GM21528 (cell line): ENCODE results near the gene ADORA2B.
"Not testable (repeated sequence)": the region's sequence is repeated elsewhere in the genome, so short reads cannot be mapped to it uniquely, and the experiment has no call there.

ENCODE experiments used
- ATAC-seq: cut with Tn5 transposase; IDR thresholded peaks from one replicate; pipeline ENCODE4 v1.9.1; 2021; ENCODE audit warnings: mild to moderate bottlenecking, moderate library complexity; ENCODE audit not compliant: unreplicated experiment, low FRiP score

ADORA2B gene

GRCh38 chr17:15944759-15945526 lies at the start of gene ADORA2B:
Gene ADORA2B, plus strand, starts transcription at chr17:15945130. Its CDS starts 119 bp downstream, at chr17:15945249.
- no peak for ATAC-seq

- no peak for ATAC-seq
Measured at GRCh38 chr17:15896277-15896676, 48.7 kb upstream of the ADORA2B start.

GRCh38 chr17:15896834-15897233 lies 48.1 kb upstream of the ADORA2B start:
- ATAC-seq = no peak

- ATAC-seq = not testable (repeated sequence)
Measured at GRCh38 chr17:15899596-15899995, 45.3 kb upstream of the ADORA2B start.

- ATAC-seq = no peak
Measured at GRCh38 chr17:15900871-15901270, 44.1 kb upstream of the ADORA2B start.

GRCh38 chr17:15905236-15905635 lies 39.7 kb upstream of the ADORA2B start:
- not testable (repeated sequence) for ATAC-seq

- no peak for ATAC-seq
Measured at GRCh38 chr17:15907290-15907689, 37.6 kb upstream of the ADORA2B start.

GRCh38 chr17:15908378-15908777 lies 36.6 kb upstream of the ADORA2B start:
- no peak for ATAC-seq

GRCh38 chr17:15909481-15909991 lies 35.4 kb upstream of the ADORA2B start:
- ATAC-seq = no peak

- no peak for ATAC-seq
Measured at GRCh38 chr17:15910791-15911190, 34.1 kb upstream of the ADORA2B start.

GRCh38 chr17:15911701-15912100 lies 33.2 kb upstream of the ADORA2B start:
- not testable (repeated sequence) for ATAC-seq

- ATAC-seq = no peak
Measured at GRCh38 chr17:15912416-15912955, 32.4 kb upstream of the ADORA2B start.

- ATAC-seq = no peak
Measured at GRCh38 chr17:15913826-15914225, 31.1 kb upstream of the ADORA2B start.

GRCh38 chr17:15914400-15915170 lies 30.3 kb upstream of the ADORA2B start:
- ATAC-seq = no peak

GRCh38 chr17:15915961-15916360 lies 29.0 kb upstream of the ADORA2B start:
- ATAC-seq = no peak

- ATAC-seq = no peak
Measured at GRCh38 chr17:15917021-15917437, 27.9 kb upstream of the ADORA2B start.

GRCh38 chr17:15917438-15918027 lies 27.4 kb upstream of the ADORA2B start:
- no peak for ATAC-seq

- no peak for ATAC-seq
Measured at GRCh38 chr17:15918261-15918660, 26.7 kb upstream of the ADORA2B start.

- no peak for ATAC-seq
Measured at GRCh38 chr17:15918661-15919259, 26.2 kb upstream of the ADORA2B start.

GRCh38 chr17:15919466-15919865 lies 25.5 kb upstream of the ADORA2B start:
- ATAC-seq = no peak
